GM10266 (cell line): ENCODE data around the gene UBE4B.

Experiments used
- DNase-seq: peaks from one replicate; pipeline ENCODE4 v3.0.0; 2012; ENCODE audit errors: extremely low spot score
- CTCF ChIP-seq: IDR thresholded peaks from 2 replicates; pipeline ENCODE4 v1.5.1; 2012; ENCODE audit warnings: mild to moderate bottlenecking, low read depth; ENCODE audit not compliant: control insufficient read depth, insufficient read depth; ENCODE audit errors: missing control alignments

UBE4B gene

DNA sequence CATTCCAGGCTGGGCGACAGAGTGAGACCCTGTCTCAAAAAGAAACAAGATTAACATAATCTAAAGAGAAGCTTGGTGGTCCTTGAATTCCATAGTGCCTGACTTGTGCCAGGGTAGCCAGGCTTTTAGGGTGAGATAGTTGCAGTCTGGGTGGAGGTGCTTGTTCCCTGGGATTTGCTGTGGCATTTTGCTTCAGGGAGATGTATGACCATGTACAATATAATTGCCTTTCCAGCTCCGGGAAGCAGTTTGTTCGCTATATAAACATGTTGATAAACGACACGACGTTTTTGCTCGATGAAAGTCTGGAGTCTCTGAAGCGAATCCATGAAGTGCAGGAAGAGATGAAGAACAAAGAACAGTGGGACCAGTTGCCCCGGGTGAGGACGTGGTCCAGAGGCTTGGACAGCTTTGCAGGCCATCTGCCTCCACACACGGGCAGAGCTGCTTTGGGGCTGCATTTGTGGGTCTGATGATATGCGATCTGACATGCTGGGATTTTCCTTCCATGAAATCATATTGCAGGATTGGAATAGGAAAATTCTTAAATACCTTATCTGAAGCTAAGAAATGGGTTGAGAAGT is 128.2 kb downstream of the UBE4B start:
- TF ChIP-seq CTCF: no peak
- DNase-seq: no peak

DNA sequence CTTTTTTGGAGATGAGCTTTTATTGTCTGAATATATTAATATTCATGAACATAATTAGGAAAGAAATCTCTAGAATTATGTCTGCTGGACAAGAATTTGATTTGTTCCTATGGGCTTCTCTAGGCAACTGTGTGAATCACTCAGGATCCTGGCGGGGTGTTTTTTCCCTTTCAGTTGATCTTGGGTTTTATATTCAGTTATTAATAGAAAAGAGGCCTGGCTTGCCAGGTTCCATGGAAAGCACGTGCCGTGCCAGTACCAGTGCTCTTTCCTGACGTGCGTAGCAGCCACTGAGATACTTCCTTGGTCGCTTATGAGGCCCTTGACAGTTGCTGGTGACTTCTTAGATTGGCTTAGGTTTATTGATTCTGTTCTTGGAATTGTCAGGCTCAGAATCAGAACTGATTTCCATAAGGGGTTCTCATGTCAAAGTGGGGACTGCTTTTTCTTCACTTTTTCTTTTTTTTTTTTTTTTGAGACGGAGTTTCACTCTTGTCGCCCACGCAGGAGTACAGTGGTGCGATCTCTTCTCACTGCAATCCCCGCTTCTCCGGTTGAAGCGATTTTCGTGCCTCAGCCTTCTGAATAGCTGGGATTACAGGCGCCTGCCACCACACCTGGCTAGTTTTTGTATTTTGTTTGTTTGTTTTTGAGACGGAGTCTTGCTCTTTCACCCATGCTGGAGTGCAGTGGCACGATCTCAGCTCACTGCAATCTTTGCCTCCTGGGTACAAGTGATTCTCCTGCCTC is 129.0 kb downstream of the UBE4B start:
- no peak for TF ChIP-seq CTCF
- no peak for DNase-seq

GRCh38 chr1:10168912-10169514 is 136.3 kb downstream of the UBE4B start:
- peak; percentile 34 for DNase-seq
- no peak for TF ChIP-seq CTCF

GRCh38 chr1:10170239-10170574 is 137.4 kb downstream of the UBE4B start:
- peak; percentile 38 for DNase-seq

GRCh38 chr1:10171105-10171767 is 138.5 kb downstream of the UBE4B start:
- DNase-seq: no peak
- TF ChIP-seq CTCF: no peak

More at GRCh38 chr1:10170239-10170574, 137.4 kb downstream of the UBE4B start:
- TF ChIP-seq CTCF: no peak

- no peak for DNase-seq
- TF ChIP-seq CTCF: no peak
Observed at GRCh38 chr1:10171995-10172669, 139.4 kb downstream of the UBE4B start.
